A673 (cell line): Measurements from ENCODE around the gene OR51B4. TPM values are rescaled to one million over a fixed set of nuclear protein-coding genes. Genes with fewer than 3 reads are reported as not detected.

Experiments used
- BruUV-seq: library from RNA; stranded (reverse); fragments of 400-500 nt; replicated peaks from 2 replicates; lab custom pipeline; 2021; lab: Mats Ljungman, UMichigan
- CTCF ChIA-PET: fragments of 300-600 bp; sonication (Branson Sonifier 250); formaldehyde crosslinking; loops from one replicate; lab custom pipeline; 2022; ENCODE audit warnings: antibody characterized with exemption; lab: Charles Lee
- POLR2A ChIA-PET: fragments of 300-600 bp; sonication (Branson Sonifier 250); formaldehyde crosslinking; loops from one replicate; lab custom pipeline; 2022; ENCODE audit warnings: antibody characterized with exemption; ENCODE audit not compliant: low non-redundant PET; lab: Charles Lee
- DNase-seq: peaks from one replicate; pipeline ENCODE4 v3.0.0-alpha.2; 2015; ENCODE audit warnings: low spot score
- H3K27ac ChIP-seq: fragments of 200-600 bp; sonication (generic); 2 replicates; pipeline ENCODE4 v1.5.1; 2016; ENCODE audit warnings: mixed run types, low read depth, mild to moderate bottlenecking, mixed read lengths, antibody characterized with exemption, low read length; ENCODE audit not compliant: poor library complexity, severe bottlenecking
- H3K27me3 ChIP-seq: fragments of 200-600 bp; sonication (generic); replicated peaks from 2 replicates; pipeline ENCODE4 v1.6.1; 2017; ENCODE audit warnings: mixed run types, low read depth, mild to moderate bottlenecking, mixed read lengths, antibody characterized with exemption, low read length; ENCODE audit not compliant: insufficient read depth, poor library complexity
- H3K36me3 ChIP-seq: fragments of 200-600 bp; sonication (generic); 2 replicates; pipeline ENCODE4 v1.6.1; 2016; ENCODE audit warnings: mixed run types, mild to moderate bottlenecking, mixed read lengths, antibody characterized with exemption, low read length; ENCODE audit not compliant: insufficient read depth, poor library complexity, severe bottlenecking
- H3K4me1 ChIP-seq: fragments of 200-600 bp; sonication (generic); 2 replicates; pipeline ENCODE4 v1.6.1; 2017; ENCODE audit warnings: mixed run types, mild to moderate bottlenecking, mixed read lengths, antibody characterized with exemption, low read length; ENCODE audit not compliant: insufficient read depth, poor library complexity, severe bottlenecking
- H3K4me3 ChIP-seq: fragments of 200-600 bp; sonication (generic); 2 replicates; pipeline ENCODE4 v1.5.1; 2016; ENCODE audit warnings: low read depth, mixed run types, mild to moderate bottlenecking, mixed read lengths, low read length; ENCODE audit not compliant: poor library complexity, severe bottlenecking
- H3K9me3 ChIP-seq: fragments of 200-600 bp; sonication (generic); 2 replicates; pipeline ENCODE4 v1.6.1; 2016; ENCODE audit warnings: mixed run types, low read depth, mild to moderate bottlenecking, mixed read lengths, antibody characterized with exemption, low read length; ENCODE audit not compliant: poor library complexity, severe bottlenecking
- EZH2 ChIP-seq: fragments of 200-600 bp; sonication (generic); IDR thresholded peaks from 2 replicates; pipeline ENCODE4 v1.6.1; 2017; ENCODE audit warnings: borderline replicate concordance, low read depth, mild to moderate bottlenecking, mixed read lengths, antibody characterized with exemption, low read length; ENCODE audit not compliant: poor library complexity, severe bottlenecking
- intact Hi-C: fragments of 100-400 bp; cut with micrococcal nuclease; formaldehyde crosslinking; loops from one replicate; pipeline ENCODE4 v1.10.0; 2022; ENCODE audit not compliant: unreplicated experiment
- total RNA-seq: library from RNA; stranded (reverse); gene quantifications from 2 replicates; pipeline ENCODE4 v1.2.3, GENCODE V29; 2021
- TF ChIP-seq, protein P1 (sequence below): fragments of 300-800, 200-600 bp; sonication (generic); conservative IDR thresholded peaks from 2 replicates; pipeline ENCODE4 v1.5.1; 2017; ENCODE audit warnings: low read depth, mild to moderate bottlenecking, antibody characterized with exemption, low read length, moderate library complexity, mixed read lengths

Gene OR51B4
- total RNA-seq, 1 experiment from 2014 or later = not detected

DNA sequence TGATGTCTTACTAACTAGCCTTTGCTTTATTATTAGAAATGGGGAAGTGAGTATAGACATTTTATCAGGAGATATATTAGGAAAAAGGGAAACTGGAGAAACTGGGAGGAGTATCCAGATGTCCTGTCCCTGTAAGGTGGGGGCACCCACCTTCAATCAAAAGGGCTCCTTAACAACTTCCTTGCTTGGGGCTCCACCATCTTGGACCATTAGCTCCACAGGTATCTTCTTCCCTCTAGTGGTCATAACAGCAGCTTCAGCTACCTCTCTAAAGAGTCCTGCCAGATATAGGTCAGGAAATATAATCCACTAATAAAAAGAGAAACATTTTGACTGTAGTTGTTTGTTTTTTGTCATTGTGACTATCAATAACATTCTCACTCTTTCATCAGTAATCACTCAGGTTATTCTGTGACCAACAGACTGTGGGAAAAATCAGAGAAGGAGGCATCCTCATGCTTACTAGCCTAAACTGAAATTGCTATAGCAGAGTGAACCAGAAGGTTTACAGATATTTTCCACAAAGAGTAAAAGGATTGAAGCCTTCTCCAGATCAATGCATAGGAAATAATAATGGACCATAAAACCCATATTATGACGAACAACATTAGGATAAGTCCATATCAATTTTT, 10.4 kb downstream of the OR51B4 start:
- intact Hi-C loops = loop anchor here (5.0 kb wide), 1 partner anchor 169 kb away; no protein-coding TSS in a partner anchor
- ChIA-PET CTCF (no interaction called here), POLR2A (no interaction called here)
- Histone ChIP-seq H3K27me3 (no peaks in the 10 kb centered on the region), H3K27ac (no peak overlapping the region), H3K9me3 (no peaks in the 10 kb centered on the region), H3K4me3 (no peak overlapping the region), H3K4me1 (no peaks in the 10 kb centered on the region), H3K36me3 (no peaks in the 10 kb centered on the region)
- BruUV-seq = no TSS peak
- no peak for TF ChIP-seq EZH2
- TF ChIP-seq, protein P1, sequence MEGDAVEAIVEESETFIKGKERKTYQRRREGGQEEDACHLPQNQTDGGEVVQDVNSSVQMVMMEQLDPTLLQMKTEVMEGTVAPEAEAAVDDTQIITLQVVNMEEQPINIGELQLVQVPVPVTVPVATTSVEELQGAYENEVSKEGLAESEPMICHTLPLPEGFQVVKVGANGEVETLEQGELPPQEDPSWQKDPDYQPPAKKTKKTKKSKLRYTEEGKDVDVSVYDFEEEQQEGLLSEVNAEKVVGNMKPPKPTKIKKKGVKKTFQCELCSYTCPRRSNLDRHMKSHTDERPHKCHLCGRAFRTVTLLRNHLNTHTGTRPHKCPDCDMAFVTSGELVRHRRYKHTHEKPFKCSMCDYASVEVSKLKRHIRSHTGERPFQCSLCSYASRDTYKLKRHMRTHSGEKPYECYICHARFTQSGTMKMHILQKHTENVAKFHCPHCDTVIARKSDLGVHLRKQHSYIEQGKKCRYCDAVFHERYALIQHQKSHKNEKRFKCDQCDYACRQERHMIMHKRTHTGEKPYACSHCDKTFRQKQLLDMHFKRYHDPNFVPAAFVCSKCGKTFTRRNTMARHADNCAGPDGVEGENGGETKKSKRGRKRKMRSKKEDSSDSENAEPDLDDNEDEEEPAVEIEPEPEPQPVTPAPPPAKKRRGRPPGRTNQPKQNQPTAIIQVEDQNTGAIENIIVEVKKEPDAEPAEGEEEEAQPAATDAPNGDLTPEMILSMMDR = peak; percentile 43
- peak; percentile 10 for DNase-seq

DNA sequence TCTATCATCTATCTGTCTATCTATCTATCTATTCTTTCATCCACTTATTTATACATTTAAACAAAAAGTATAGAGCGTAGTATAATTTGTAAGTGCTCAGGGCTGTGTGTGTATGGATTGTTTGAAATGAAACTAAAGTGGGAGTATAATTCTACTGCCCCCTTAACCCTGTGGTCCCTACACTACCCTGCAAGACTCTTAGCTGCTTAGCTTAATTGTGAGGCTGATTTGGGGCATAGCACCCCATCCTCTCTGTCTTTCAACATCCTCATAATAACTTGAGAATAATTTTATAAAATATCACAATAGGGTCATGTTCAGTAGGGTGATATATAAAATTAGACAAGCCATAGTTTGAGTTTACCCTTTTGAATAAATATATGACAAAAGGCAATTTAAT, 11.6 kb downstream of the OR51B4 start:
- intact Hi-C loops = loop anchor here (5.0 kb wide), 1 partner anchor 168 kb away; no protein-coding TSS in a partner anchor
- no TSS peak for BruUV-seq
- H3K4me3 ChIP-seq = no peak overlapping the region
- TF ChIP-seq, protein P1 = no peak
- TF ChIP-seq EZH2 = no peak
- DNase-seq = no peak
- no peaks in the 10 kb centered on the region for H3K9me3 ChIP-seq
- H3K4me1 ChIP-seq = no peaks in the 10 kb centered on the region
- H3K36me3 ChIP-seq = no peaks in the 10 kb centered on the region
- CTCF ChIA-PET = no interaction called here
- no peak overlapping the region for H3K27ac ChIP-seq
- H3K27me3 ChIP-seq = no peaks in the 10 kb centered on the region
- POLR2A ChIA-PET = no interaction called here

DNA sequence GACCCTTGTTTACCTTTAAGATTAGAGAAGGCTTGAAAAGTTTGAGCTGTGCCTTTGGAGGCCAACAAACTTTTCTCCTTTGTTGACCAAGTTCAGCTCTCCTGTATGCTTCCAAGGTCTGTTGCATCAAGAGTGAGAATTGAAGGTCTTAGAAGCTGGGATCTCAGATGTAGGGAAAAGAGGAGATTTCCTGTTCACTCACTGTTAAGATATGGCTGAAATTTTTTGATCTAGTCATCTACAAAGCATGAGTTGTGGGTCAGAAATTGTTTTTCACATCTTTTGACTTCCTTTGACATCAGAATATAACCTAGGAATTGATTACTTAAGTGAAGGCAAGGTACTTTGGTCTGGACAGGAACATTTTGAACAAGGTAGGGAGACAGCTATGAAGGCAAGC, 12.1 kb downstream of the OR51B4 start:
- H3K27ac ChIP-seq = no peak overlapping the region
- POLR2A ChIA-PET = no interaction called here
- CTCF ChIA-PET = no interaction called here

More for the DNA sequence above, 12.1 kb downstream of the OR51B4 start:
- Histone ChIP-seq H3K4me3 (no peak overlapping the region), H3K9me3 (no peaks in the 10 kb centered on the region), H3K36me3 (no peaks in the 10 kb centered on the region), H3K27me3 (no peaks in the 10 kb centered on the region), H3K4me1 (no peaks in the 10 kb centered on the region)
- no peak for TF ChIP-seq EZH2
- TF ChIP-seq, protein P1 = no peak
- no TSS peak for BruUV-seq
- intact Hi-C loops = loop anchor here (5.0 kb wide), 1 partner anchor 167 kb away; no protein-coding TSS in a partner anchor
- DNase-seq = no peak
